NCI-H1694 (cell line): ENCODE results near the gene EPN3.

Experiments used
- DNase-seq: peaks from one replicate; lab custom pipeline; 2025; lab: John Stamatoyannopoulos, UW

EPN3 gene

GRCh38 chr17:50511058-50511457 is 21.5 kb upstream of the EPN3 start:
- DNase-seq, result no peak

- DNase-seq, result no peak
Observed at GRCh38 chr17:50513495-50513894, 19.0 kb upstream of the EPN3 start.

GRCh38 chr17:50514388-50514787 is 18.1 kb upstream of the EPN3 start:
- no peak for DNase-seq

- no peak for DNase-seq
Observed at GRCh38 chr17:50514936-50515702, 17.4 kb upstream of the EPN3 start.

GRCh38 chr17:50517011-50517410 is 15.5 kb upstream of the EPN3 start:
- no peak for DNase-seq

- DNase-seq, result no peak
Observed at GRCh38 chr17:50517504-50518383, 14.8 kb upstream of the EPN3 start.

GRCh38 chr17:50518384-50519023 is 14.0 kb upstream of the EPN3 start:
- no peak for DNase-seq

- DNase-seq, result no peak
Observed at GRCh38 chr17:50519141-50519834, 13.2 kb upstream of the EPN3 start.

GRCh38 chr17:50520483-50520882 is 12.1 kb upstream of the EPN3 start:
- no peak for DNase-seq

GRCh38 chr17:50521514-50521913 is 11.0 kb upstream of the EPN3 start:
- no peak for DNase-seq

- no peak for DNase-seq
Observed at GRCh38 chr17:50522766-50523165, 9.8 kb upstream of the EPN3 start.

- DNase-seq, result no peak
Observed at GRCh38 chr17:50523208-50523607, 9.3 kb upstream of the EPN3 start.

- no peak for DNase-seq
Observed at GRCh38 chr17:50524838-50525237, 7.7 kb upstream of the EPN3 start.

- DNase-seq, result no peak
Observed at GRCh38 chr17:50527155-50527762, 5.3 kb upstream of the EPN3 start.

GRCh38 chr17:50527949-50528474 is 4.5 kb upstream of the EPN3 start:
- no peak for DNase-seq

- no peak for DNase-seq
Observed at GRCh38 chr17:50529849-50530248, 2.7 kb upstream of the EPN3 start.

- DNase-seq, result no peak
Observed at GRCh38 chr17:50531428-50532025, 1.0 kb upstream of the EPN3 start.

- no peak for DNase-seq
Observed at GRCh38 chr17:50533185-50533584, 650 bp downstream of the EPN3 start.

GRCh38 chr17:50533720-50534148 is 1.2 kb downstream of the EPN3 start:
- no peak for DNase-seq

GRCh38 chr17:50534222-50534978 is 1.9 kb downstream of the EPN3 start:
- DNase-seq, result no peak
